ENCODE results near the gene CRACR2A. TPM values are rescaled to one million over a fixed set of nuclear protein-coding genes. Genes with fewer than 3 reads are reported as not detected.

The CRACR2A gene
- polyA plus RNA-seq, 2 donors = 0.38 to 0.57 TPM

DNA sequence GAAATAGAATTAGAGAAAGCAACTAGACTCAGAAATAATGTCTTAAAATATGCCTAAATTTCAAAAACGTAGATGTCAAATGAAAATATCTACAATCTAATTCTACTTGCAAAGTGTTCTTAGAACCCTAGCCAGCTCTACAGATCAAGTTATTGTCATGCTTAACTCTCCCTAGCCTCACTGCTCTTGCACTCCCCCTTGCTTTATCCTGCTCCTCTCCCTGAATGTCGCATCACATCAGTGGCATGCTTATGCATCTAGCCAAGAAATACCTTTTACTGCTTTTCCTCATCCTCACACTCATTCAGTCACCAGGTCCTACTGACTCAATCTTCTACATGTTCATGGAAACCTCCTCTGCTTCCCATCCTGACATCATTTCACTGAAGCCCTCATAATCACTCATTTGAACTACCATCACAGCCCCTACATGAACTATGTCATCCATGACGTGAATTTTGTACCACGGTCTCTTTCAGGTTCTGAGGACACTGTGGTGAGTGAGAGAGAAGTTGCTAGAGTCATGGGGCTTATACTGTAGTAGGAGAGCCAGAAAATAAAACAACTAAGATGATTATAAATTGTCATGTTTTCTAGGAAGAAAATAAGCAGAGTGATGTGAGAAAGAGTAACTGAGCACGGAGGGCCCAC is 22.6 kb upstream of the CRACR2A start:
- WGBS, 2 donors = 82 to 84% methylated on average over 5 of the region's 5 CpGs
- H3K27ac ChIP-seq (ENCODE audit: low read depth in 2 of 2, low read length in 1 of 2) = no peak overlapping the region
- no peaks in the 10 kb centered on the region for H3K36me3 ChIP-seq (ENCODE audit: control insufficient read depth in 2 of 2, insufficient read depth in 2 of 2, low read length in 1 of 2)
- H3K4me1 ChIP-seq (ENCODE audit: control insufficient read depth in 2 of 2, insufficient read depth in 2 of 2, low read length in 1 of 2) = no peaks in the 10 kb centered on the region
- H3K4me3 ChIP-seq (ENCODE audit: low read depth in 1 of 2, low read length in 2 of 2) = no peak overlapping the region
- no peaks in the 10 kb centered on the region for H3K9me3 ChIP-seq (ENCODE audit: control insufficient read depth in 2 of 2, insufficient read depth in 1 of 2, low read depth in 1 of 2, low read length in 1 of 2)
- no peaks in the 10 kb centered on the region for H3K27me3 ChIP-seq (ENCODE audit: control insufficient read depth in 1 of 2, insufficient read depth in 2 of 2, low read length in 2 of 2)

DNA sequence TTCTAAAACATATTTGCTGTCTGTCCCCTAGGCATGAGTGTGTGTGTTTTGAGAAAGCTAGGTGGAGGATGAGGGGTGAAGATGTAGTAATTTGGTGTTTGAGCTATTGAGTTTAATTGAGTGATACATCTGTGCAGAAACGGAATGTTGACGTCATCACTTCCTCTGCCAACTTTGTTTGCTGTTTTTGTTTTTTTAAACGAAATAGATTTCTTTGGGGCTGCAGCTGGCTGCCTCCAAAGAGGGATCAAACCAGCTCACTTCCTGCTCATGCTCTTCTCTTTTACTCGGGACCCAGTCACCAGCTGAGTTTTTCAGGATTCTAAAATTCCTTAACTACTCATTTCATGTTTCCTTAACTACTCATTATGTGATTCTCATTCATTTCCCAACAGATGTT is 19.5 kb upstream of the CRACR2A start:
- 27% methylated on average over 4 of the region's 4 CpGs for WGBS, 2 donors
- Histone ChIP-seq H3K27me3 (ENCODE audit: control insufficient read depth in 1 of 2, insufficient read depth in 2 of 2, low read length in 2 of 2) (no peaks in the 10 kb centered on the region), H3K9me3 (ENCODE audit: control insufficient read depth in 2 of 2, insufficient read depth in 1 of 2, low read depth in 1 of 2, low read length in 1 of 2) (no peaks in the 10 kb centered on the region), H3K4me3 (ENCODE audit: low read depth in 1 of 2, low read length in 2 of 2) (no peak overlapping the region), H3K27ac (ENCODE audit: low read depth in 2 of 2, low read length in 1 of 2) (no peak overlapping the region), H3K4me1 (ENCODE audit: control insufficient read depth in 2 of 2, insufficient read depth in 2 of 2, low read length in 1 of 2) (no peaks in the 10 kb centered on the region), H3K36me3 (ENCODE audit: control insufficient read depth in 2 of 2, insufficient read depth in 2 of 2, low read length in 1 of 2) (no peaks in the 10 kb centered on the region)

DNA sequence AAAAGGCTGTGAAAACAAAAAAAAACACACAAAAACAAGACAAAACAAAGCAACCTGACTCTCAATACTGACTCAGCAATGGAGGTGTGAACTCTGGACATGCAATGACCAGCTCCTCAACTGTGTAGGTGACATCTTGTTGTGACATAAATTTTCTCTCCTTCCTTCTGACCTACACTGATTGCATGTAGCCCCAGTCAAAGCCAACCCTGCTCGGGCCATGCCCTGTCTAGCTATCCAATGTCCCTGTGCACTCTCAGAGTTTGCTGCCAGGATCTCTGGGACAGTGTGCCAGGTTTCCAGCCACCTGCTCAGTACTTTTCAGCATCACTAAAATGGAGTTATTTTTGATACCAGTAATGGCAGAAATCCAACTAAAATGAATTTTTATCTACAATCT is 18.9 kb upstream of the CRACR2A start:
- Histone ChIP-seq H3K27me3 (ENCODE audit: control insufficient read depth in 1 of 2, insufficient read depth in 2 of 2, low read length in 2 of 2) (no peaks in the 10 kb centered on the region), H3K36me3 (ENCODE audit: control insufficient read depth in 2 of 2, insufficient read depth in 2 of 2, low read length in 1 of 2) (no peaks in the 10 kb centered on the region), H3K27ac (ENCODE audit: low read depth in 2 of 2, low read length in 1 of 2) (no peak overlapping the region), H3K4me3 (ENCODE audit: low read depth in 1 of 2, low read length in 2 of 2) (no peak overlapping the region), H3K4me1 (ENCODE audit: control insufficient read depth in 2 of 2, insufficient read depth in 2 of 2, low read length in 1 of 2) (no peaks in the 10 kb centered on the region), H3K9me3 (ENCODE audit: control insufficient read depth in 2 of 2, insufficient read depth in 1 of 2, low read depth in 1 of 2, low read length in 1 of 2) (no peaks in the 10 kb centered on the region)
- WGBS, 2 donors = 35 to 65% methylated on average over 1 of the region's 1 CpG

DNA sequence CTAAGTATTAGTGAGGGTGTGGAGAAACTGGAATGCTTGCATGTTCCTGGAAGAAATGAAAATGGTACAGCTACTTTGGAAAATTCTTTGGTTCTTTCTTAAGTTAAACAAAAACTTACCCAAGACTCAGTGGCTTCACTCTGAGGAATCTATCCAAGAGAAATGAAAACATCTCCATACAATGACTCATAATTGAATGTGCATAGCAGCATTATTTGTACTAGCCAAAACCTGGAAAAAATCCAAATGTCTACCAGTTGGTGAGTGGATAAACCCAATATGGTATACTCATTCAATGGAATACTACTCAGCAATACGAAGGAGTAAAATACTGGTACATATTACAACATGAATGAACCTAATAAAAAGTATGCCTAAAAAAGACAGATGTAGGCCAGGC is 18.0 kb upstream of the CRACR2A start:
- H3K36me3 ChIP-seq (ENCODE audit: control insufficient read depth in 2 of 2, insufficient read depth in 2 of 2, low read length in 1 of 2) = no peaks in the 10 kb centered on the region
- no peak overlapping the region for H3K27ac ChIP-seq (ENCODE audit: low read depth in 2 of 2, low read length in 1 of 2)
- no peaks in the 10 kb centered on the region for H3K27me3 ChIP-seq (ENCODE audit: control insufficient read depth in 1 of 2, insufficient read depth in 2 of 2, low read length in 2 of 2)
- H3K4me3 ChIP-seq (ENCODE audit: low read depth in 1 of 2, low read length in 2 of 2) = no peak overlapping the region
- H3K9me3 ChIP-seq (ENCODE audit: control insufficient read depth in 2 of 2, insufficient read depth in 1 of 2, low read depth in 1 of 2, low read length in 1 of 2) = no peaks in the 10 kb centered on the region
- no peaks in the 10 kb centered on the region for H3K4me1 ChIP-seq (ENCODE audit: control insufficient read depth in 2 of 2, insufficient read depth in 2 of 2, low read length in 1 of 2)
- WGBS, 2 donors = 89 to 100% methylated on average over 1 of the region's 1 CpG

DNA sequence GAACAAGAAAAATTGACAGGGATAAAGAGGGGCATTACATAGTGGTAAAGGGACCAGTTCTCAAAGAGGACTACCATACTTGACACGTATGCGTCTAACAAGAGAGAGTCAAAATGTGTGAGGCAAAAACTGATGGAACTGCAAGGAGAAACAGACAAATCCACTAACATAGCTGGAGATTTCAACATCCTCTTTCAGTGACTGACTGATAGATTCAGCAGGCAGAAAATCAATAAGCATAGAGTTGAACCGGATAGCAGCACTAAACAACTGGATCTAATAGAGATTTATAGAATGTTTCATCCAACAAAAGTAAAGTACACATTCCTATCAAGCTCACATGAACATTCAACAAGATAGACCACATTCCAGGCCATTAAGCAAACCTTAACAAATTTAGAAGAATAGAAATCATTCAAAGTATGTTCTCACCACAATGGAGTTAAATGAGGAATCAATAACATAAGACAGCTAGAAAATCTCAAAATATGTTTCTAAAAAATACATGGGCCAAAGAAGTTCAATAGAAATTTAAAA is 16.1 kb upstream of the CRACR2A start:
- Histone ChIP-seq H3K27me3 (ENCODE audit: control insufficient read depth in 1 of 2, insufficient read depth in 2 of 2, low read length in 2 of 2) (no peaks in the 10 kb centered on the region), H3K9me3 (ENCODE audit: control insufficient read depth in 2 of 2, insufficient read depth in 1 of 2, low read depth in 1 of 2, low read length in 1 of 2) (no peaks in the 10 kb centered on the region), H3K36me3 (ENCODE audit: control insufficient read depth in 2 of 2, insufficient read depth in 2 of 2, low read length in 1 of 2) (no peaks in the 10 kb centered on the region), H3K27ac (ENCODE audit: low read depth in 2 of 2, low read length in 1 of 2) (no peak overlapping the region), H3K4me1 (ENCODE audit: control insufficient read depth in 2 of 2, insufficient read depth in 2 of 2, low read length in 1 of 2) (no peaks in the 10 kb centered on the region), H3K4me3 (ENCODE audit: low read depth in 1 of 2, low read length in 2 of 2) (no peak overlapping the region)
- 77 to 89% methylated on average over 3 of the region's 3 CpGs for WGBS, 2 donors

DNA sequence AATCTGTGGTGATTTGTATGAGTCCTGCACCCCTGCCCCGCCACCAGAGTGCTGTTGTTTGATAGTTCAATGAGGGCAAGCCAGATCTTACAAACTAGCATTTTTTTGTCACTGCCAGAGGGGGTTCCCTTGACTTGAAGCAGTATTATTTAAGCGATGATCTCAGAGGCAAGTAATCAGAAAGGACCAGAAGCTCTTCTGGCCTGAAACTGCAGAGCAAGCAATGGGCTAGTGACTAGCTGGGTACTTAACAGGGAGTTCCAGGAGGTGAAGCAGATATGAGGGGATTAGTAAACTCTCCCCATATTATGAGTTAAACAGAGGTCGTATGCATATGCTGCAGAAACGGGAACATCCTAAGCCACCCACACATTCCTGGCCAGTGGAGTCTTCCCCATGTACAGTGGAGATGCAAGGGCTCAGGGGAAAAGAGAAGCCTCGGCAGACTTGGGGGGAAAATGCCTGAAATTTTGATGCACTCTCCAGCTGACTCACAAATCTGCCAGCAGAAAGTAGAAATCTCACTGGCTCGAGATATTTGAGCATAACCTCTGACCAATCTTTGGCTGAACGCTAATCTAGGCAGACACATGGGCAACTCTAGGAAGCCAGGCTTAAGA is 8.3 kb upstream of the CRACR2A start:
- no peaks in the 10 kb centered on the region for H3K36me3 ChIP-seq (ENCODE audit: control insufficient read depth in 2 of 2, insufficient read depth in 2 of 2, low read length in 1 of 2)
- no peaks in the 10 kb centered on the region for H3K9me3 ChIP-seq (ENCODE audit: control insufficient read depth in 2 of 2, insufficient read depth in 1 of 2, low read depth in 1 of 2, low read length in 1 of 2)
- no peaks in the 10 kb centered on the region for H3K4me1 ChIP-seq (ENCODE audit: control insufficient read depth in 2 of 2, insufficient read depth in 2 of 2, low read length in 1 of 2)
- no peak overlapping the region for H3K27ac ChIP-seq (ENCODE audit: low read depth in 2 of 2, low read length in 1 of 2)
- 55 to 74% methylated on average over 7 of the region's 7 CpGs for WGBS, 2 donors
- H3K27me3 ChIP-seq (ENCODE audit: control insufficient read depth in 1 of 2, insufficient read depth in 2 of 2, low read length in 2 of 2) = no peaks in the 10 kb centered on the region
- no peak overlapping the region for H3K4me3 ChIP-seq (ENCODE audit: low read depth in 1 of 2, low read length in 2 of 2)

DNA sequence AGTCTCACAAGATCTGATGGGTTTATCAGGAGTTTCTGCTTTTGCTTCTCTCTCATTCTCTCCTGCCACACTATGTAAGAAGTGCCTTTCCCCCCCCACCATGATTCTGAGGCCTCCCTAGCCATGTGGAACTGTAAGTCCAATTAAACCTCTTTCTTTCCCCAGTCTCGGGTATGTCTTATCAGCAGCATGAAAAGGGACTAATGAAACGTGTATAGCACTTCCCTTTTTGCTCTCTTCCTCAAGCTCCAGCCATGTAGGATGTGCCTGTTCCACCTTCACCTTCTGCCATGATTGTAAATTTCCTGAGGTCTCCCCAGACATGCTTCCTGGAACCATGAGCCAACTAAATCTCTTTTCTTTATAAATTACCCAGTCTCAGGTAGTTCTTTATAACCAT is 7.0 kb upstream of the CRACR2A start:
- Histone ChIP-seq H3K27me3 (ENCODE audit: control insufficient read depth in 1 of 2, insufficient read depth in 2 of 2, low read length in 2 of 2) (no peaks in the 10 kb centered on the region), H3K36me3 (ENCODE audit: control insufficient read depth in 2 of 2, insufficient read depth in 2 of 2, low read length in 1 of 2) (no peaks in the 10 kb centered on the region), H3K4me3 (ENCODE audit: low read depth in 1 of 2, low read length in 2 of 2) (no peak overlapping the region), H3K9me3 (ENCODE audit: control insufficient read depth in 2 of 2, insufficient read depth in 1 of 2, low read depth in 1 of 2, low read length in 1 of 2) (no peaks in the 10 kb centered on the region), H3K4me1 (ENCODE audit: control insufficient read depth in 2 of 2, insufficient read depth in 2 of 2, low read length in 1 of 2) (peaks cover 0 to 1% of the 10 kb centered on the region in 2 donors), H3K27ac (ENCODE audit: low read depth in 2 of 2, low read length in 1 of 2) (no peak overlapping the region)
- WGBS, 2 donors = 68 to 72% methylated on average over 2 of the region's 2 CpGs

DNA sequence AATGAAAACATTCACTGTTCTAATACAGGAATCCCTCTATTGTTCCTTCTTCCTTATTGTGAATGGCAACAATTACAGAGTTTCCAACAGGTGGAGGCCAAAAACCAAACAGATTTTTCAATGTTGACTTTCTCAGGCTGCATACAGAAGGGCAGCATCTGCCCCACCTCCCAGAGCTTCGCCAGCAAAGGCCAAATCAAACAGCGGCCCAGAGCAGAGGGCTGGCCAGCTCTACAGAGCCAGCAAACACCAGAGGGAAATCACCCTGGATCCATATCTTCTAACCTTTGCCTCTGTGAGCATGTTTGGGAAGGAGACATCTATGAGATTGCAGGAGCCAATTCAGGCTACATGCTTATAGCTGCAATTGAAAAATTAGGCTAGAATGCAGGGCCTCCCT is 4.4 kb upstream of the CRACR2A start:
- no peaks in the 10 kb centered on the region for H3K9me3 ChIP-seq (ENCODE audit: control insufficient read depth in 2 of 2, insufficient read depth in 1 of 2, low read depth in 1 of 2, low read length in 1 of 2)
- no peaks in the 10 kb centered on the region for H3K27me3 ChIP-seq (ENCODE audit: control insufficient read depth in 1 of 2, insufficient read depth in 2 of 2, low read length in 2 of 2)
- H3K4me1 ChIP-seq (ENCODE audit: control insufficient read depth in 2 of 2, insufficient read depth in 2 of 2, low read length in 1 of 2) = peaks cover 0 to 1% of the 10 kb centered on the region in 2 donors
- no peak overlapping the region for H3K27ac ChIP-seq (ENCODE audit: low read depth in 2 of 2, low read length in 1 of 2)
- no peak overlapping the region for H3K4me3 ChIP-seq (ENCODE audit: low read depth in 1 of 2, low read length in 2 of 2)
- 49 to 83% methylated on average over 2 of the region's 2 CpGs for whole genome bisulfite sequencing, 2 donors
- no peaks in the 10 kb centered on the region for H3K36me3 ChIP-seq (ENCODE audit: control insufficient read depth in 2 of 2, insufficient read depth in 2 of 2, low read length in 1 of 2)

DNA sequence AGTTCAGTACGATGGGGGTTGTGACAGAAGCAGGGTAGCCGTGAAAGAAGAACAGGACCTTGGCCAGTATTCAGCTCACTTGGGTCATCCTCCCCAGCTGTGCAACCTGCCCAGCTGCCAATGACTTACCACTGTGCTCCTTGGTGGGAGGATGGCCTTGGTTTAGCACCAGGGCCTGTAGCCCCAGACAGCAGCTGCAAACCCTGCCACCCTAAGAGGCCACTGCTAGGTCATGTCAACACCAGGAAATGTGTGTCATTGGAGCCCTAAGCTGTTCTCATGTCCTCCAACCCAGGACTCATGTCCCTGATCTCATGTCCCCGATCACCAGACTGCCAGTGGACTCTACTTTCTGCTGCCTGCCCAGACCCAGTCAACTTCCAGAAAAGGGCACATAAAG is 3.0 kb upstream of the CRACR2A start:
- H3K9me3 ChIP-seq (ENCODE audit: control insufficient read depth in 2 of 2, insufficient read depth in 1 of 2, low read depth in 1 of 2, low read length in 1 of 2) = no peaks in the 10 kb centered on the region
- H3K27ac ChIP-seq (ENCODE audit: low read depth in 2 of 2, low read length in 1 of 2) = no peak overlapping the region
- H3K27me3 ChIP-seq (ENCODE audit: control insufficient read depth in 1 of 2, insufficient read depth in 2 of 2, low read length in 2 of 2) = no peaks in the 10 kb centered on the region
- H3K36me3 ChIP-seq (ENCODE audit: control insufficient read depth in 2 of 2, insufficient read depth in 2 of 2, low read length in 1 of 2) = no peaks in the 10 kb centered on the region
- H3K4me3 ChIP-seq (ENCODE audit: low read depth in 1 of 2, low read length in 2 of 2) = no peak overlapping the region
- 91 to 94% methylated on average over 3 of the region's 3 CpGs for WGBS, 2 donors
- H3K4me1 ChIP-seq (ENCODE audit: control insufficient read depth in 2 of 2, insufficient read depth in 2 of 2, low read length in 1 of 2) = peaks cover 0 to 1% of the 10 kb centered on the region in 2 donors

All from esophagus (tissue), 2 donors.